ENCODE results near the gene PCP4L1.

GRCh38 chr1:161258439-161259344 is at the start of gene PCP4L1:
- TF ChIP-seq EZH2 (IDR thresholded peaks at IDR 0.05; ENCODE audit: insufficient read depth, poor library complexity, severe bottlenecking): no peak
- TF ChIP-seq EZH2phosphoT487 (IDR thresholded peaks at IDR 0.05; ENCODE audit: insufficient read depth, low read depth): no peak

Data from GM23248 (cell line).